GM18909 (cell line): Measurements from ENCODE around the gene ITGAE.

Source experiments
- ATAC-seq: cut with Tn5 transposase; IDR thresholded peaks from one replicate; pipeline ENCODE4 v1.9.1; 2021; ENCODE audit warnings: mild to moderate bottlenecking; ENCODE audit not compliant: unreplicated experiment, poor library complexity

The ITGAE gene

GRCh38 chr17:3826191-3826590 is 25.2 kb upstream of the ITGAE start:
- no peak for ATAC-seq

GRCh38 chr17:3821101-3821500 is 20.1 kb upstream of the ITGAE start:
- ATAC-seq = no peak

GRCh38 chr17:3818786-3819185 is 17.8 kb upstream of the ITGAE start:
- ATAC-seq = no peak

GRCh38 chr17:3817851-3818605 is 17.0 kb upstream of the ITGAE start:
- ATAC-seq = no peak

GRCh38 chr17:3815925-3816324 is 14.9 kb upstream of the ITGAE start:
- no peak for ATAC-seq

GRCh38 chr17:3815122-3815521 is 14.1 kb upstream of the ITGAE start:
- no peak for ATAC-seq

- ATAC-seq = no peak
Observed at GRCh38 chr17:3814361-3814760, 13.4 kb upstream of the ITGAE start.

GRCh38 chr17:3813171-3813570 is 12.2 kb upstream of the ITGAE start:
- no peak for ATAC-seq

GRCh38 chr17:3812771-3813170 is 11.8 kb upstream of the ITGAE start:
- ATAC-seq = no peak

- ATAC-seq = no peak
Observed at GRCh38 chr17:3812284-3812683, 11.3 kb upstream of the ITGAE start.

- no peak for ATAC-seq
Observed at GRCh38 chr17:3810019-3810418, 9.0 kb upstream of the ITGAE start.

GRCh38 chr17:3809135-3809534 is 8.1 kb upstream of the ITGAE start:
- ATAC-seq = no peak

- ATAC-seq = no peak
Observed at GRCh38 chr17:3808701-3809100, 7.7 kb upstream of the ITGAE start.

- ATAC-seq = no peak
Observed at GRCh38 chr17:3805581-3805980, 4.6 kb upstream of the ITGAE start.

GRCh38 chr17:3804503-3804931 is 3.5 kb upstream of the ITGAE start:
- peak; percentile 61 for ATAC-seq

- ATAC-seq = no peak
Observed at GRCh38 chr17:3803308-3803640, 2.3 kb upstream of the ITGAE start.

- ATAC-seq = no peak
Observed at GRCh38 chr17:3802461-3803307, 1.7 kb upstream of the ITGAE start.

GRCh38 chr17:3801792-3802191 is 804 bp upstream of the ITGAE start:
- ATAC-seq = no peak

- no peak for ATAC-seq
Observed at GRCh38 chr17:3801347-3801746, 359 bp upstream of the ITGAE start.

GRCh38 chr17:3799181-3799945 is 1.6 kb downstream of the ITGAE start:
- no peak for ATAC-seq
